HFF-Myc (cell line): ENCODE results near the gene COL1A2.

ENCODE experiments used
- DNase-seq: peaks from one replicate; pipeline ENCODE4 v3.0.0-alpha.2; 2011; ENCODE audit warnings: low read depth; ENCODE audit errors: extremely low read depth
- H3K4me3 ChIP-seq: replicated peaks from 2 replicates; pipeline ENCODE4 v1.5.1; 2011; ENCODE audit warnings: low read depth, mild to moderate bottlenecking, control low read depth, low read length
- TF ChIP-seq, protein P1 (sequence below): IDR thresholded peaks from 2 replicates; pipeline ENCODE4 v1.5.1; 2012; ENCODE audit warnings: mild to moderate bottlenecking, low read depth, low read length, control low read depth; ENCODE audit errors: missing control alignments

The COL1A2 gene

DNA sequence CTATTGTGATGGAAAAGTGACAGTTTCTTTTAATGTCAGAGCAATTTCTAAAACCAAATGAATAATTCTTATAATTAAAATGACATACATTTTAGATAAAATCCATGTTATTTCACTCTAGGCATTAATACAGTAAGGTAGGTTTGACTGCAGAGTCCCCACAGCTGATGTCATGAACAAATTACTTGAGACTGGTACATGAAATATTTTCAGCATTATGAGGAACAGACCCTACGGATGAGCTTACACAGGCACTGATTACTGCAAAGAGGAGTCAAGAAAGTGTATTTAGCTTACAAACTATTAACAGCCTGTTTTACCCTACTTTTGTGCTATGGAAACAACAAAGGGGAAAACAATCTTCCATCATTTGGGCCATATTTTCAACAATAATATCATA lies 8.9 kb downstream of the COL1A2 start:
- no peak for DNase-seq
- H3K4me3 ChIP-seq: no peak overlapping the region
- TF ChIP-seq, protein P1, sequence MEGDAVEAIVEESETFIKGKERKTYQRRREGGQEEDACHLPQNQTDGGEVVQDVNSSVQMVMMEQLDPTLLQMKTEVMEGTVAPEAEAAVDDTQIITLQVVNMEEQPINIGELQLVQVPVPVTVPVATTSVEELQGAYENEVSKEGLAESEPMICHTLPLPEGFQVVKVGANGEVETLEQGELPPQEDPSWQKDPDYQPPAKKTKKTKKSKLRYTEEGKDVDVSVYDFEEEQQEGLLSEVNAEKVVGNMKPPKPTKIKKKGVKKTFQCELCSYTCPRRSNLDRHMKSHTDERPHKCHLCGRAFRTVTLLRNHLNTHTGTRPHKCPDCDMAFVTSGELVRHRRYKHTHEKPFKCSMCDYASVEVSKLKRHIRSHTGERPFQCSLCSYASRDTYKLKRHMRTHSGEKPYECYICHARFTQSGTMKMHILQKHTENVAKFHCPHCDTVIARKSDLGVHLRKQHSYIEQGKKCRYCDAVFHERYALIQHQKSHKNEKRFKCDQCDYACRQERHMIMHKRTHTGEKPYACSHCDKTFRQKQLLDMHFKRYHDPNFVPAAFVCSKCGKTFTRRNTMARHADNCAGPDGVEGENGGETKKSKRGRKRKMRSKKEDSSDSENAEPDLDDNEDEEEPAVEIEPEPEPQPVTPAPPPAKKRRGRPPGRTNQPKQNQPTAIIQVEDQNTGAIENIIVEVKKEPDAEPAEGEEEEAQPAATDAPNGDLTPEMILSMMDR: no peak

DNA sequence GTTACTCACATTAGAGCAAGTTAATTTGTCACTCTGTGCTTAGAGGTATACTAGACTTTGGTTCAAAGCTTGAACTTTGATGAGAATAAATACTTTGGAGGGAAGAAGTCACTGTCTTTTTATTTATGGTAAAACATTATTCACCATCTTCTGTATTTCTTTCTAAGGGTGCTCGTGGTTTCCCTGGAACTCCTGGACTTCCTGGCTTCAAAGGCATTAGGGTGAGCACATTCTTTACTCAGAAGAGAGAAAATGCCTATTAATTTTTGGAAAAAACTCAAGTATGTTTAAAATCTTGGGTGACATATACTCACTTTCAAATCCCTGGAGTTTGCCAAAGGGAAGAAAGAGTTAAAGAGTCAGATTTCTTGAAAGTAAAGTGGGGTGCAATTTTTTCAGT lies 10.8 kb downstream of the COL1A2 start:
- no peak overlapping the region for H3K4me3 ChIP-seq
- no peak for DNase-seq
- TF ChIP-seq, protein P1: no peak

DNA sequence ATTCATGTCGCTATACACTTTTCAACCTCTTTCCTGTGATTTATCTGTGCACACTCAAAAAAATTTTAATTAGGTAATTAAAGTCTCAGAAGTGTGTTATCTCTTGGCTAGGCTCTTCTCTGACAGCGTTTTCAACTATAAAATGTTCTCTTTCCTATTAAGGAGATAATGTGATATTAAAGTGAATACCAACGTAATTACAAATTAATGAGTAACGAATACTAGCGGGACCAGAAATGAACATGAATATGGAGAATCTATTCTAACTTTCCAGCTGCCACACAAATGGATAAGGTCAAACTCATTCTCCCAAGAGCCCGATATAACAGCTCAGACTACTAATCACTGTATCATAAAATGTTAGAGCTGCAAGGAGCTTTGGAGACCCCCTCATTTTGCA lies 12.0 kb downstream of the COL1A2 start:
- TF ChIP-seq, protein P1: no peak
- H3K4me3 ChIP-seq: no peak overlapping the region
- no peak for DNase-seq

DNA sequence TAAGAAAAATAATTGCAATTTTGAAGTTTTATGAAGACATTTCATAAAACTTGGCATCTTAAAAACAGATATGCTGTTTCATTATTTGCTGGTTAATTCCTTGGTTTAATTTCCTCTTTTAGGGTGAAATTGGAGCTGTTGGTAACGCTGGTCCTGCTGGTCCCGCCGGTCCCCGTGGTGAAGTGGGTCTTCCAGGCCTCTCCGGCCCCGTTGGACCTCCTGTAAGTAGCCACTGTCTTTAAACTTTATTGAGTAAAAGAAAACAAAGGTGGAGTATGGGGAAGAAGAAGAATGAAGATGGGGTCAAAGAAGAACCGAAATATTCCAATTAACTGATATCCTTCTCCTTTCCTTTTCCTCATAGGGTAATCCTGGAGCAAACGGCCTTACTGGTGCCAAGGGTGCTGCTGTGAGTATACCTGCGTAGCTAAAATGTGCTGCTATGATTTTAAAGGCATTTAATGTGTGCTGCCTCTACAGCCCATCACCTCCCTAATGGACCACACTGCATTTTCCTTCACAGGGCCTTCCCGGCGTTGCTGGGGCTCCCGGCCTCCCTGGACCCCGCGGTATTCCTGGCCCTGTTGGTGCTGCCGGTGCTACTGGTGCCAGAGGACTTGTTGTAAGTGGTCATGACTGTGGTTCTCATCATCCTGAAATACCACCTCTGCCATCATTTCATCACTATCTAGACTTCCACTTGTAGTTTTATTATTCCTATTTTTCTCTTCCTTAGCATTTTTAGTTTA lies 14.7 kb downstream of the COL1A2 start:
- TF ChIP-seq, protein P1: no peak
- no peak for DNase-seq

DNA sequence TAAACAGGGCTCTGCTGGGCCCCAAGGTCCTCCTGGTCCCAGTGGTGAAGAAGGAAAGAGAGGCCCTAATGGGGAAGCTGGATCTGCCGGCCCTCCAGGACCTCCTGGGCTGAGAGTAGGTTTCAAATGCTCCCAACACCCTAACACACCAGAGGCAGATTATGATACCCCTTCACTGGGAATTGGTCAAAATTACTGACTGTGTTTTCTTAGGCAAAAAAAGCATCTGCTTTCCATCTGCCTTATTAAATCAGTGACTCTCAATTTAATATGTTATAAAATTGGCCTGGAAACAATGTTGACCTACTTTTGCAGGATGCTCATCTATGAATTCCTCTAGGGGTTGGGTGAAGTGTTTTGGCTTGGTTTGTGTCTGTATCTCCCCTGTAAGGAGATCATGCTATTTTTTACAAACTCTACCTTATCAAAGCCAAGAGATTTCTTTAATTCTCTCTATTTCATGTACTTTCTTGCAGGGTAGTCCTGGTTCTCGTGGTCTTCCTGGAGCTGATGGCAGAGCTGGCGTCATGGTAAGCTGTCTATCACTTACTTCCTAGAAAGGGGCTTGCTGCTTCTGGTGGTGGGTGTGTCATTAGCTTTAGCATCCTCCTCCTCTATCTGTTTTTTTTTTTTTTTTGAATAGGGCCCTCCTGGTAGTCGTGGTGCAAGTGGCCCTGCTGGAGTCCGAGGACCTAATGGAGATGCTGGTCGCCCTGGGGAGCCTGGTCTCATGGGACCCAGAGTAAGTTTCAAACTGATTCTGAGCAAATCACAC lies 15.9 kb downstream of the COL1A2 start:
- H3K4me3 ChIP-seq: no peak overlapping the region
- TF ChIP-seq, protein P1: no peak
- no peak for DNase-seq

More for the DNA sequence above, 14.7 kb downstream of the COL1A2 start:
- H3K4me3 ChIP-seq: no peak overlapping the region

DNA sequence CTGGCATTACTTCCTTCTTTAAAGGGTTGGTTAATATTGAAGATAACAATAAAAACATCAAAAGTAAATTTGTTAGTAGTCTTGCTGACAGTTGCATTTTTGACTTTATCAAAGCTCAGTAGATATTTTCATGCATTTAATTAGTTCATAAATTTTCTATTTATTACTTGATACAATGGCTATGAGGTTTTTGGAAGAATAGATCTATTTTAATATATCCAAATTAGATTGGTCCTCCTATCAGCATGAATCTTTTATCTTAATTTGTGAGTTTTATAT lies 16.4 kb downstream of the COL1A2 start:
- no peak overlapping the region for H3K4me3 ChIP-seq
- no peak for DNase-seq
- TF ChIP-seq, protein P1: no peak
